Endodermal cell (in vitro differentiated cells): ENCODE data around the gene CCDC60. TPM values are rescaled to one million over a fixed set of nuclear protein-coding genes. Genes with fewer than 3 reads are reported as not detected.

Source experiments
- DNase-seq: peaks from one replicate; pipeline ENCODE4 v3.0.0-alpha.2; 2017
- H3K27ac ChIP-seq: 2 replicates; pipeline ENCODE4 v1.5.1; 2013; ENCODE audit warnings: mild to moderate bottlenecking, low read depth, low read length, moderate library complexity
- H3K27me3 ChIP-seq: 2 replicates; pipeline ENCODE4 v1.6.1; 2013; ENCODE audit warnings: mild to moderate bottlenecking, low read length, moderate library complexity; ENCODE audit not compliant: insufficient read depth, control insufficient read depth, poor library complexity, severe bottlenecking
- H3K36me3 ChIP-seq: 2 replicates; pipeline ENCODE4 v1.7.0; 2013; ENCODE audit warnings: mild to moderate bottlenecking, low read length, moderate library complexity; ENCODE audit not compliant: control insufficient read depth, insufficient read depth
- H3K4me1 ChIP-seq: one replicate; pipeline ENCODE4 v1.7.0; 2013; ENCODE audit warnings: low read length; ENCODE audit not compliant: control insufficient read depth, insufficient read depth
- H3K4me3 ChIP-seq: 2 replicates; pipeline ENCODE4 v1.5.1; 2013; ENCODE audit warnings: mild to moderate bottlenecking, low read length, moderate library complexity
- H3K9ac ChIP-seq: 2 replicates; pipeline ENCODE4 v1.6.1; 2013; ENCODE audit warnings: mild to moderate bottlenecking, low read length, moderate library complexity; ENCODE audit not compliant: poor library complexity, severe bottlenecking; ENCODE audit errors: extremely low read depth
- H3K9me3 ChIP-seq: 2 replicates; pipeline ENCODE4 v1.6.1; 2013; ENCODE audit warnings: mild to moderate bottlenecking, low read length, moderate library complexity; ENCODE audit not compliant: control insufficient read depth
- H3K27ac Mint-ChIP-seq: 2 replicates; pipeline ENCODE4 v1.8.0; 2020; ENCODE audit warnings: mixed read lengths
- H3K27me3 Mint-ChIP-seq: 2 replicates; pipeline ENCODE4 v1.8.0; 2021; ENCODE audit warnings: mild to moderate bottlenecking, mixed read lengths; ENCODE audit not compliant: insufficient read depth
- H3K36me3 Mint-ChIP-seq: 2 replicates; pipeline ENCODE4 v1.8.0; 2020; ENCODE audit warnings: low read depth, mixed read lengths
- H3K4me1 Mint-ChIP-seq: 2 replicates; pipeline ENCODE4 v1.8.0; 2020; ENCODE audit warnings: mixed read lengths
- H3K4me3 Mint-ChIP-seq: 2 replicates; pipeline ENCODE4 v1.8.0; 2020; ENCODE audit warnings: mild to moderate bottlenecking, moderate library complexity, mixed read lengths
- H3K9me3 Mint-ChIP-seq: 2 replicates; pipeline ENCODE4 v1.8.0; 2020; ENCODE audit warnings: mild to moderate bottlenecking, mixed read lengths
- WGBS, 2 experiments: methylation state at CpG; one replicate each; pipeline versions ENCODE4 v1.1.5 to v1.1.7; 2013; ENCODE audit warnings: missing lambda C conversion rate in 2 of 2, mixed read lengths in 1 of 2; ENCODE audit not compliant: insufficient coverage in 1 of 2, insufficient read length in 1 of 2; 5-methylcytosine and 5-hydroxymethylcytosine counted together
- total RNA-seq, 2 donors: library from RNA; stranded (reverse); fragmentation: NEBNext Ultra II Directional in 1 of 2; extraction: Animal tissue kit (Norgen Biotek cat#: 25700) in 1 of 2; gene quantifications; 2 replicates in 1 of 2; 3 replicates in 1 of 2; pipeline ENCODE4 v1.2.1, GENCODE V29; 2021
- TF ChIP-seq, protein P1 (sequence below): fragments of 200-600 bp; sonication (generic); conservative IDR thresholded peaks from 2 replicates; pipeline ENCODE4 v1.5.0; 2021; ENCODE audit warnings: antibody characterized with exemption, mild to moderate bottlenecking

Gene CCDC60
- total RNA-seq, 2 donors from 2014 or later = 0.73 to 1.2 TPM

GRCh38 chr12:119457271-119457670, 122.7 kb downstream of the CCDC60 start:
- H3K4me3 ChIP-seq = no peak overlapping the region
- 71 to 89% methylated on average over 1 to 2 of the region's 2 CpGs for WGBS, 2 experiments
- no peak for DNase-seq
- no peaks in the 10 kb centered on the region for H3K36me3 ChIP-seq
- H3K27me3 Mint-ChIP-seq = peaks cover 34% of the 10 kb centered on the region
- TF ChIP-seq, protein P1, sequence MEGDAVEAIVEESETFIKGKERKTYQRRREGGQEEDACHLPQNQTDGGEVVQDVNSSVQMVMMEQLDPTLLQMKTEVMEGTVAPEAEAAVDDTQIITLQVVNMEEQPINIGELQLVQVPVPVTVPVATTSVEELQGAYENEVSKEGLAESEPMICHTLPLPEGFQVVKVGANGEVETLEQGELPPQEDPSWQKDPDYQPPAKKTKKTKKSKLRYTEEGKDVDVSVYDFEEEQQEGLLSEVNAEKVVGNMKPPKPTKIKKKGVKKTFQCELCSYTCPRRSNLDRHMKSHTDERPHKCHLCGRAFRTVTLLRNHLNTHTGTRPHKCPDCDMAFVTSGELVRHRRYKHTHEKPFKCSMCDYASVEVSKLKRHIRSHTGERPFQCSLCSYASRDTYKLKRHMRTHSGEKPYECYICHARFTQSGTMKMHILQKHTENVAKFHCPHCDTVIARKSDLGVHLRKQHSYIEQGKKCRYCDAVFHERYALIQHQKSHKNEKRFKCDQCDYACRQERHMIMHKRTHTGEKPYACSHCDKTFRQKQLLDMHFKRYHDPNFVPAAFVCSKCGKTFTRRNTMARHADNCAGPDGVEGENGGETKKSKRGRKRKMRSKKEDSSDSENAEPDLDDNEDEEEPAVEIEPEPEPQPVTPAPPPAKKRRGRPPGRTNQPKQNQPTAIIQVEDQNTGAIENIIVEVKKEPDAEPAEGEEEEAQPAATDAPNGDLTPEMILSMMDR = no peak
- H3K27ac Mint-ChIP-seq = no peak overlapping the region
- no peak overlapping the region for H3K27ac ChIP-seq
- H3K9me3 ChIP-seq = peaks cover 13% of the 10 kb centered on the region
- peaks cover 2% of the 10 kb centered on the region for H3K36me3 Mint-ChIP-seq
- H3K9me3 Mint-ChIP-seq = peaks cover 15% of the 10 kb centered on the region
- no peak overlapping the region for H3K9ac ChIP-seq
- H3K4me1 ChIP-seq = no peaks in the 10 kb centered on the region
- peaks cover 47% of the 10 kb centered on the region for H3K27me3 ChIP-seq
- H3K4me3 Mint-ChIP-seq = no peak overlapping the region
- peaks cover 31% of the 10 kb centered on the region for H3K4me1 Mint-ChIP-seq

GRCh38 chr12:119459481-119459880, 125.0 kb downstream of the CCDC60 start:
- Mint-ChIP-seq H3K4me3 (no peak overlapping the region), H3K27ac (no peak overlapping the region), H3K27me3 (peaks cover 22% of the 10 kb centered on the region), H3K36me3 (peaks cover 2% of the 10 kb centered on the region), H3K9me3 (peaks cover 15% of the 10 kb centered on the region), H3K4me1 (peaks cover 27% of the 10 kb centered on the region)
- Histone ChIP-seq H3K27me3 (peaks cover 28% of the 10 kb centered on the region), H3K9me3 (peaks cover 13% of the 10 kb centered on the region), H3K9ac (no peak overlapping the region), H3K36me3 (no peaks in the 10 kb centered on the region), H3K4me1 (no peaks in the 10 kb centered on the region), H3K4me3 (no peak overlapping the region), H3K27ac (no peak overlapping the region)
- DNase-seq = no peak
- TF ChIP-seq, protein P1 = no peak

GRCh38 chr12:119460876-119461275, 126.3 kb downstream of the CCDC60 start:
- no peaks in the 10 kb centered on the region for H3K36me3 ChIP-seq
- no peaks in the 10 kb centered on the region for H3K4me1 ChIP-seq
- Mint-ChIP-seq H3K9me3 (peaks cover 15% of the 10 kb centered on the region), H3K27me3 (peaks cover 11% of the 10 kb centered on the region), H3K4me1 (peaks cover 23% of the 10 kb centered on the region), H3K36me3 (peaks cover 2% of the 10 kb centered on the region), H3K27ac (no peak overlapping the region), H3K4me3 (no peak overlapping the region)
- H3K27ac ChIP-seq = no peak overlapping the region
- peaks cover 17% of the 10 kb centered on the region for H3K27me3 ChIP-seq
- no peak overlapping the region for H3K9ac ChIP-seq
- WGBS, 2 experiments = 90 to 100% methylated on average over 3 of the region's 3 CpGs
- DNase-seq = no peak
- no peak overlapping the region for H3K4me3 ChIP-seq
- H3K9me3 ChIP-seq = peaks cover 13% of the 10 kb centered on the region
- TF ChIP-seq, protein P1 = no peak
